ENCODE measurements around the gene ADAM30. TPM values are rescaled to one million over a fixed set of nuclear protein-coding genes. Genes with fewer than 3 reads are reported as not detected.
"Not testable (repeated sequence)": the region's sequence is repeated elsewhere in the genome, so short reads cannot be mapped to it uniquely, and the experiment has no call there.

ADAM30 gene
- total RNA-seq, 2 donors from 2014 or later = not detected

DNA sequence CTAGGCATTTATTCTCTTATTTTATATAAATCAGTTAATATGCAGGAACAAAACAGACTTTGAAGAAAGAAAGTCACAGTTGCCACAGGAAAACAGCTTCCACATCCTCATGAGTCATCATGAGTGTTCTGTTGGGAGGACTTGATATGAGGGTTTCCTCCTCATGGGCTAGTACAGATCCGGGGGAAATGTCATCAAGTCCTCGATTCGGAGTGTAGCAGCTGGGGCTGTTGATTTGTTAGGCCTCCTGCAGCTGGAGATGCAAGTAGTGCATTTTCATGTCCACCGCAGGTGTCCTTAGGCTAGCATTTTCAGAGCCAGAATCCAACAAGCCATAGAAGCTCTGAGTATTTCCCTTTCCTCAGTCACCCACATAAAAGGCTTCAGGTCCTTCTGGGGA is 36.7 kb downstream of the ADAM30 start:
- H3K36me3 ChIP-seq (replicated peaks in 1 of 2; ENCODE audit: insufficient read depth in 1 of 2, low read depth in 2 of 2) = no peaks in the 10 kb centered on the region
- no peaks in the 10 kb centered on the region for H3K27me3 ChIP-seq
- no peaks in the 10 kb centered on the region for H3K4me1 ChIP-seq
- WGBS, 2 donors = 48 to 79% methylated on average over 4 of the region's 4 CpGs
- intact Hi-C loops (cut with DNase I) = no loop called here
- H3K4me3 ChIP-seq = no peak overlapping the region
- DNase-seq (no peak), ATAC-seq (no peak)
- TF ChIP-seq CTCF (IDR thresholded peaks at IDR 0.05) = no peak
- no peak for TF ChIP-seq POLR2A (IDR thresholded peaks at IDR 0.05)
- no peak overlapping the region for H3K27ac ChIP-seq
- no peaks in the 10 kb centered on the region for H3K9me3 ChIP-seq

DNA sequence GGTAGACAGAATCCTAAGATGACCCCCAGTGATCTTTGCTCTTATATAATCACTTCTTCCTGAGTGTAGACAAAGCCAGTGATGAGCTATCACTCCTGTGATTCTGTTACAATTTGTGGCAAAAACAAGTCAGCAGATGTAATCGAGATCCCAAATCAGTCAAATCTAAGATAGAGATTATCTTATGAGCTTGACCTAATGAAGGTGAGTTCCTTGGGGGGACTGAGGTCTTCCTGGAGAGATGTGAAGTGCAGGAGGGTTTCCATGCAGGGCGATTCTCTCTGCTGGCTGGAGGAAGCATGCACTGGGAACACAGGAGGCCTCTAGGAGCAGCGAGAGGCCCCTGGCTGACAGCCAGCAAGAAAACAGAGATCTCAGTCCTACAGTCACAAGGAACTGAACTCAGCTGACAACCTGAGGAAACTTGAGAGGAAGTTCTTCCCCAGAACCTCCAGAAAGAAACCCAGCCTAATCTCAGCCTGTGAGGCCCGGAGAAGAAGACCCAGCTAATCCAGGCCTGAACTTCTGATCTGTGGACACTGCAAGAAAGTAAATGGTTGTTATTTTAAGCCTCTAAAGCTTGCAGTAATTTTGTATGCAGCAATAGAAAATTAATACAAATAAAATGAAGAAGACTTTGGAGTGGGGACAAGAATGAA is 37.6 kb downstream of the ADAM30 start:
- WGBS, 2 donors = 76 to 85% methylated on average over 4 of the region's 4 CpGs
- H3K4me3 ChIP-seq; ATAC-seq; H3K36me3 ChIP-seq (replicated peaks in 1 of 2; ENCODE audit: insufficient read depth in 1 of 2, low read depth in 2 of 2); DNase-seq; intact Hi-C loops (cut with DNase I); H3K27ac ChIP-seq; H3K4me1 ChIP-seq; H3K27me3 ChIP-seq; H3K9me3 ChIP-seq: not testable (repeated sequence)

- H3K36me3 ChIP-seq (replicated peaks in 1 of 2; ENCODE audit: insufficient read depth in 1 of 2, low read depth in 2 of 2) = no peaks in the 10 kb centered on the region
- ATAC-seq (no peak), DNase-seq (no peak)
- no peak overlapping the region for H3K27ac ChIP-seq
- WGBS, 2 donors = 67 to 77% methylated on average over 2 of the region's 2 CpGs
- intact Hi-C loops (cut with DNase I) = no loop called here
- no peaks in the 10 kb centered on the region for H3K9me3 ChIP-seq
- TF ChIP-seq CTCF (IDR thresholded peaks at IDR 0.05) (no peak), POLR2A (IDR thresholded peaks at IDR 0.05) (no peak)
- no peaks in the 10 kb centered on the region for H3K4me1 ChIP-seq
- H3K27me3 ChIP-seq = no peaks in the 10 kb centered on the region
- H3K4me3 ChIP-seq = no peak overlapping the region
Observed at GRCh38 chr1:119858126-119858525, 38.2 kb downstream of the ADAM30 start.

- Histone ChIP-seq H3K4me1 (no peaks in the 10 kb centered on the region), H3K9me3 (no peaks in the 10 kb centered on the region), H3K27ac (no peak overlapping the region), H3K27me3 (no peaks in the 10 kb centered on the region), H3K4me3 (no peak overlapping the region), H3K36me3 (replicated peaks in 1 of 2; ENCODE audit: insufficient read depth in 1 of 2, low read depth in 2 of 2) (no peaks in the 10 kb centered on the region)
- DNase-seq = no peak
- no peak for ATAC-seq
- intact Hi-C loops (cut with DNase I) = no loop called here
- TF ChIP-seq POLR2A (IDR thresholded peaks at IDR 0.05) (no peak), CTCF (IDR thresholded peaks at IDR 0.05) (no peak)
- 92 to 96% methylated on average over 16 to 23 of the region's 23 CpGs for WGBS, 2 donors
Observed at GRCh38 chr1:119853155-119853554, 43.2 kb downstream of the ADAM30 start.

DNA sequence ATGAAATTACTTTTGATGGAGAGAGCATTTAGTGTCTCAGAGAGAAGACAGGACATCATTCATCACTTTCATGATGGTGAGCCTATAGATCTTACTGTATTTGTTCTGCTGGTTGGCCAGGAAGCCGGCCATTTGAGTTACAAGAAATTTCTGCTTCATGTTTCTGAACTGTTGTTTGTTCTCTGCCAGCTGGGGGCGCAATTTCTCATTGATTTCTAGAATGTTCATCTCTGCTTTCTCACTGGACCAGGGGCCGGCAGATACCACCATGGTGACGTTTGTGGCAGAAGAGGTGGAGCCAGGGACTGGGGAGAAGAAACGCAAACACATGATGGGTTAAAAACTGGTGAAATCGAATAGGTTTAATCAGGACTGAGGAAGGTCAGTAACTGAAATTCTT is 52.1 kb downstream of the ADAM30 start:
- H3K4me1 ChIP-seq; H3K4me3 ChIP-seq; H3K36me3 ChIP-seq (replicated peaks in 1 of 2; ENCODE audit: insufficient read depth in 1 of 2, low read depth in 2 of 2); intact Hi-C loops (cut with DNase I); ATAC-seq; H3K27ac ChIP-seq; DNase-seq; H3K9me3 ChIP-seq; H3K27me3 ChIP-seq: not testable (repeated sequence)
- TF ChIP-seq CTCF (IDR thresholded peaks at IDR 0.05) = peak in 1 of 7 experiments; percentile 4
- WGBS, 2 donors = 53 to 56% methylated on average over 6 of the region's 6 CpGs

Other genes with a start within 250 kb of the ADAM30 start
- 1 to 10 TPM; 4.9 to 8.6 TPM for gene ZNF697, start 248.2 kb downstream of the ADAM30 start, total RNA-seq
- gene PHGDH, start 184.6 kb downstream of the ADAM30 start, total RNA-seq = 100 to 1,000 TPM in 1 of 2 donors, 10 to 100 TPM in 1; 75.5 to 101 TPM
- gene HMGCS2, start 127.6 kb downstream of the ADAM30 start, total RNA-seq = 1 to 10 TPM in 1 of 2 donors, not detected in 1; 6.0 TPM
- 10 to 100 TPM in 1 of 2 donors, 1 to 10 TPM in 1; 9.2 to 30.9 TPM for gene REG4, start 85.1 kb downstream of the ADAM30 start, total RNA-seq
- 10 to 100 TPM; 39.6 to 65.9 TPM for gene NOTCH2, start 173.1 kb upstream of the ADAM30 start, total RNA-seq

Data from body of pancreas (tissue), 4 donors.